B cell (primary cell): ENCODE data around the gene OOSP4A.

Experiments used
- EZH2 ChIP-seq: IDR thresholded peaks from 2 replicates; pipeline ENCODE4 v1.6.1; 2012; ENCODE audit warnings: borderline replicate concordance, low read depth, mild to moderate bottlenecking, moderate library complexity, low read length; ENCODE audit not compliant: insufficient read depth, poor library complexity, severe bottlenecking
- TF ChIP-seq, protein P1 (sequence below): fragments of 200-600 bp; IDR thresholded peaks from one replicate; pipeline ENCODE4 v1.8.0; 2022; ENCODE audit warnings: antibody characterized with exemption, mild to moderate bottlenecking

GRCh38 chr11:60018058-60018457 lies 54.2 kb downstream of the OOSP4A start:
- no peak for TF ChIP-seq EZH2
- TF ChIP-seq, protein P1, sequence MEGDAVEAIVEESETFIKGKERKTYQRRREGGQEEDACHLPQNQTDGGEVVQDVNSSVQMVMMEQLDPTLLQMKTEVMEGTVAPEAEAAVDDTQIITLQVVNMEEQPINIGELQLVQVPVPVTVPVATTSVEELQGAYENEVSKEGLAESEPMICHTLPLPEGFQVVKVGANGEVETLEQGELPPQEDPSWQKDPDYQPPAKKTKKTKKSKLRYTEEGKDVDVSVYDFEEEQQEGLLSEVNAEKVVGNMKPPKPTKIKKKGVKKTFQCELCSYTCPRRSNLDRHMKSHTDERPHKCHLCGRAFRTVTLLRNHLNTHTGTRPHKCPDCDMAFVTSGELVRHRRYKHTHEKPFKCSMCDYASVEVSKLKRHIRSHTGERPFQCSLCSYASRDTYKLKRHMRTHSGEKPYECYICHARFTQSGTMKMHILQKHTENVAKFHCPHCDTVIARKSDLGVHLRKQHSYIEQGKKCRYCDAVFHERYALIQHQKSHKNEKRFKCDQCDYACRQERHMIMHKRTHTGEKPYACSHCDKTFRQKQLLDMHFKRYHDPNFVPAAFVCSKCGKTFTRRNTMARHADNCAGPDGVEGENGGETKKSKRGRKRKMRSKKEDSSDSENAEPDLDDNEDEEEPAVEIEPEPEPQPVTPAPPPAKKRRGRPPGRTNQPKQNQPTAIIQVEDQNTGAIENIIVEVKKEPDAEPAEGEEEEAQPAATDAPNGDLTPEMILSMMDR: no peak
